Activated CD4-positive, CD25-positive, alpha-beta regulatory T cell treated with anti-CD3 and anti-CD28 coated beads, Interleukin-2, amount 50 U/mL, for 24 hours (primary cell): Measurements from ENCODE around the gene CD300E.

Experiments used
- ATAC-seq, 2 donors: fragments of 150-1000 bp; cut with Tn5 transposase; one replicate each; pipeline ENCODE4 v1.10.0; 2021; ENCODE audit warnings: mild to moderate bottlenecking in 1 of 2, moderate library complexity in 1 of 2

Gene CD300E

GRCh38 chr17:74565126-74565525 is 58.4 kb downstream of the CD300E start:
- no peak for ATAC-seq

- no peak for ATAC-seq
These were observed 60.2 kb downstream of the CD300E start for GRCh38 chr17:74563358-74563757.

GRCh38 chr17:74561586-74561985 is 62.0 kb downstream of the CD300E start:
- no peak for ATAC-seq
